ENCODE results near the gene SPOP. TPM values are rescaled to one million over a fixed set of nuclear protein-coding genes. Genes with fewer than 3 reads are reported as not detected.

SPOP gene
- total RNA-seq, 1 donor from 2014 or later, result 66.9 TPM

DNA sequence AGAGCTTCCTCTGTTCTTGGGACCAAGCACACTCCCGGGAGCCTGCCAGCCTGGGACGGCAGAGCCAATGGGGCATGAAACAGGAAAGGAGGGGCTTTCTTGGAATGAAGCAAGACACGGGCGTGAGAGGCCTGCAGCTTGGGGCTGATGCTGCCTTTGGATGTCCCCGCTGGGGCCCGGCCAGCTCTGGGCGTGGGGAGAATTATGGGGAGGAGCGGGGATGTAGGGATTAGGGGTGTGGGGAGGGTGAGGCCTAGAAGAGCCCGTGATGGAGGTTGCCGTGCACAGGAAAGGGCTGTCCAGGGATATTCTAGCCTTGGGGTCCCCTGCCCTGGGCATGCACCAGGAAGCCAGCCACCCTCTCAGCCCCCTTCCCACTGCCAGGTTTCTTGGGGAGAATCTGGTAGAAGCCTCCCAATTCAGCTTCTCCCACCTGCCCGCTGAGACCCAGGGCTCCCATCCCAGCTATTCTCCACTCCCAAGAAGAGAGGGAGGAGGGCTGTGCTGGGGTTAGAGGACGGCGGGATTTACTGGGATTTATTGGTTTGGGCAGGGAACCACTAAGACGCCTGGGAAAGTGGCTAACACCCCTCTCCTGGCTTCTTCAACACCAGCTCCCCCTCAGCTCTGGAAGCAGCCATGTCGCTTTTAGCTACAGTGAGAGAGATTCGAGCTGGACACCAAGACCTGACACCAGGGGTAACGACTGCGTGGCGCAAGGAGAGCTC, 122.2 kb downstream of the SPOP start:
- Histone ChIP-seq H3K9me3 (replicated peaks) (no peaks in the 10 kb centered on the region), H3K27me3 (ENCODE audit: low read depth) (no peaks in the 10 kb centered on the region), H3K4me1 (peaks cover 9% of the 10 kb centered on the region), H3K27ac (replicated peaks) (no peak overlapping the region), H3K36me3 (no peaks in the 10 kb centered on the region), H3K4me3 (no peak overlapping the region)
- intact Hi-C loops (cut with micrococcal nuclease), result loop anchor here (5.0 kb wide), 2 partner anchors 53 to 118 kb away; no protein-coding TSS in a partner anchor
- no peak for DNase-seq
- TF ChIP-seq, protein P1, sequence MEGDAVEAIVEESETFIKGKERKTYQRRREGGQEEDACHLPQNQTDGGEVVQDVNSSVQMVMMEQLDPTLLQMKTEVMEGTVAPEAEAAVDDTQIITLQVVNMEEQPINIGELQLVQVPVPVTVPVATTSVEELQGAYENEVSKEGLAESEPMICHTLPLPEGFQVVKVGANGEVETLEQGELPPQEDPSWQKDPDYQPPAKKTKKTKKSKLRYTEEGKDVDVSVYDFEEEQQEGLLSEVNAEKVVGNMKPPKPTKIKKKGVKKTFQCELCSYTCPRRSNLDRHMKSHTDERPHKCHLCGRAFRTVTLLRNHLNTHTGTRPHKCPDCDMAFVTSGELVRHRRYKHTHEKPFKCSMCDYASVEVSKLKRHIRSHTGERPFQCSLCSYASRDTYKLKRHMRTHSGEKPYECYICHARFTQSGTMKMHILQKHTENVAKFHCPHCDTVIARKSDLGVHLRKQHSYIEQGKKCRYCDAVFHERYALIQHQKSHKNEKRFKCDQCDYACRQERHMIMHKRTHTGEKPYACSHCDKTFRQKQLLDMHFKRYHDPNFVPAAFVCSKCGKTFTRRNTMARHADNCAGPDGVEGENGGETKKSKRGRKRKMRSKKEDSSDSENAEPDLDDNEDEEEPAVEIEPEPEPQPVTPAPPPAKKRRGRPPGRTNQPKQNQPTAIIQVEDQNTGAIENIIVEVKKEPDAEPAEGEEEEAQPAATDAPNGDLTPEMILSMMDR (IDR thresholded peaks at IDR 0.05; ENCODE audit: borderline replicate concordance), result no peak

- no peak overlapping the region for H3K27ac ChIP-seq (replicated peaks)
- no peaks in the 10 kb centered on the region for H3K36me3 ChIP-seq
- TF ChIP-seq, protein P1 (IDR thresholded peaks at IDR 0.05; ENCODE audit: borderline replicate concordance), result no peak
- no peak for DNase-seq
- intact Hi-C loops (cut with micrococcal nuclease), result loop anchor here (5.0 kb wide), 2 partner anchors 53 to 118 kb away; no protein-coding TSS in a partner anchor
- H3K9me3 ChIP-seq (replicated peaks), result no peaks in the 10 kb centered on the region
- H3K4me3 ChIP-seq, result no peak overlapping the region
- H3K4me1 ChIP-seq, result peaks cover 9% of the 10 kb centered on the region
- no peaks in the 10 kb centered on the region for H3K27me3 ChIP-seq (ENCODE audit: low read depth)
Measured at GRCh38 chr17:49554694-49555494, 123.0 kb downstream of the SPOP start.

DNA sequence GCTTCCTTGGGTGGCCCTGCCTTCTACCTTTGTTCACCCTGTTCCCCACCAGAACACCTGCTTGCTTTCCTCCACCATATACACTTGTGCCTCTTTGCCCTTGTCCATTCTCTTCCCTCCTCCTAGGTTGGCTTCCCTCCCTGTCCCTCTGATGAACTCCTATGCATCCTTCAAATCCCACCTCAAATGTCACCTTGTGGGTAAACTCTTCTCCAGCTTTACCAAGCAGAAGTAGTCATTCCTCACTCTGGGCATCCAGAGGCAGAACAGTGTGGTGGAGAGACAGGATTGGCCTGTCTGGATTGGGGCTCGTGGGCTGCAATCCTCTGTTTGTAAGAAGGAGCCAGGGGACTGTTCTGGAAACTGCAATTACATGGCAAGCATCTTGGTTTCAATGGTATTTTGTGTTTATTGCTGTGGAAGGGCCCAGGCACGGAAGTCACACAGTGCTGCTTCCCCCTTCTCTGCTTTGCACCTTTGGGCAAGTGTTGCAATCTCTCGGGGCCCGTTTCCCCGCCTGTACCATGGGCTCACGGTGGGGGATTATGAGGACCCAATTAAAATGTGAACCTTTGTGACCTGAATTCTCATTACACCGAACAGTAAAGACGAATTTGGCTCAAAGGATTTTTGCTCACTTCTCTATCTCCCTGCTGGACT, 124.1 kb downstream of the SPOP start:
- DNase-seq, result no peak
- no peak overlapping the region for H3K4me3 ChIP-seq
- TF ChIP-seq, protein P1 (IDR thresholded peaks at IDR 0.05; ENCODE audit: borderline replicate concordance), result no peak
- no peaks in the 10 kb centered on the region for H3K9me3 ChIP-seq (replicated peaks)
- peaks cover 9% of the 10 kb centered on the region for H3K27me3 ChIP-seq (ENCODE audit: low read depth)
- H3K27ac ChIP-seq (replicated peaks), result no peak overlapping the region
- intact Hi-C loops (cut with micrococcal nuclease), result no loop called here
- H3K36me3 ChIP-seq, result no peaks in the 10 kb centered on the region
- H3K4me1 ChIP-seq, result peaks cover 9% of the 10 kb centered on the region

DNA sequence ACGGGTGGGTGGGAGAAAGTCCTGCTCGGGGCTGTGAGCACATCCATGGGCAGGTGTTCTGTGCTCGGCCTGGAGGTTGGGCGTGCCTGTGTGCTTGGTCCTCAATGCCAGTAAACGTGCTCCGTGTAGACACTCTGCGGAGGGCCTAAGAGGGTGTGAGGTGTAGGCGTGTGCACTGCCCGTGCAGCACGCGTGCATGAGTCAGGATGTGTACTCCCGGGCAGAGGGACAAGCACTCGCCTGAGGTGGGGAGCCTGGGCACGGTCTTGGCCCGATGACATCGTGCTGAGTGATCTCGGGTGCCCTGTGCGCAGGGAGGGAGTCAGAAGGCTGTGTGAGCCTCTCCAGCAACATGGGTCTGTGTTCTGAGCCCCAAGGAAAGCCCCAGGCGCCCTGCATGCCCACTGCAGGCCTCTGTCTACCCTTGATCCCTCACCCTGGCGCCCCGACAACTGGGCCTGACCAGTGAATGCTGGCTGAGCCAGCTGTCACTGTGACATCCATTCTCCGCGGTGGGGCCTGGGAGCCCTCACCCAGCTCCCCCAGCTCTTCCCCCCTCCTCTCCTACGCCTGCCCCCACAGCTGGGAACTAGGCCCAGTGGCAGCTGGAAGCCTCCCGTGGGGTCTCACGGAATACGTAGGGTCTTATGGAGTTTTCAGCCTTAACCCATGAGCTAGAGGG, 125.7 kb downstream of the SPOP start:
- Histone ChIP-seq H3K27me3 (ENCODE audit: low read depth) (peaks cover 25% of the 10 kb centered on the region), H3K9me3 (replicated peaks) (no peaks in the 10 kb centered on the region), H3K4me1 (peaks cover 9% of the 10 kb centered on the region), H3K4me3 (no peak overlapping the region), H3K27ac (replicated peaks) (no peak overlapping the region), H3K36me3 (no peaks in the 10 kb centered on the region)
- TF ChIP-seq, protein P1 (IDR thresholded peaks at IDR 0.05; ENCODE audit: borderline replicate concordance), result no peak
- no peak for DNase-seq
- intact Hi-C loops (cut with micrococcal nuclease), result no loop called here

Data from left ventricle myocardium inferior (tissue), 1 donor.